HCT116 (cell line): Measurements from ENCODE around the gene DAPK2.

Experiments used
- EZH2 ChIP-seq: fragments of 200-600 bp; sonication (generic); IDR thresholded peaks from 2 replicates; pipeline ENCODE4 v1.6.1; 2017; ENCODE audit warnings: antibody characterized with exemption, mixed run types
- POLR2A ChIP-seq: IDR thresholded peaks from 2 replicates; pipeline ENCODE4 v1.7.0; 2011; ENCODE audit warnings: borderline replicate concordance; ENCODE audit not compliant: insufficient read depth, insufficient read length; ENCODE audit errors: extremely low read depth
- POLR2AphosphoS5 ChIP-seq: IDR thresholded peaks from 2 replicates; pipeline ENCODE4 v1.6.1; 2011; ENCODE audit warnings: mild to moderate bottlenecking, low read depth, low read length, moderate library complexity
- RAD21 ChIP-seq: IDR thresholded peaks from 2 replicates; pipeline ENCODE4 v1.6.1; 2012; ENCODE audit warnings: low read depth, mild to moderate bottlenecking
- YY1 ChIP-seq: IDR thresholded peaks from 2 replicates; pipeline ENCODE4 v1.6.1; 2011; ENCODE audit warnings: low read length, low read depth, moderate library complexity, mild to moderate bottlenecking; ENCODE audit not compliant: insufficient replicate concordance; ENCODE audit errors: extremely low read depth
- TF ChIP-seq, protein P1 (sequence below): IDR thresholded peaks from 2 replicates; pipeline ENCODE4 v1.6.1; 2012; ENCODE audit warnings: low read depth
- TF ChIP-seq, protein P2 (sequence below), 3 experiments: fragments of 200-600 bp in 1 of 3; sonication (generic) in 1 of 3; IDR thresholded peaks in 2 of 3; conservative IDR thresholded peaks in 1 of 3; 2 replicates each; pipeline ENCODE4 v1.5.1; 2012 to 2017; ENCODE audit warnings: low read depth in 2 of 3, low read length in 2 of 3, antibody characterized with exemption in 1 of 3, borderline replicate concordance in 1 of 3, control low read depth in 1 of 3, mild to moderate bottlenecking in 1 of 3, mixed read lengths in 1 of 3, mixed run types in 1 of 3, moderate library complexity in 1 of 3; ENCODE audit not compliant: insufficient read depth in 1 of 3

DNA sequence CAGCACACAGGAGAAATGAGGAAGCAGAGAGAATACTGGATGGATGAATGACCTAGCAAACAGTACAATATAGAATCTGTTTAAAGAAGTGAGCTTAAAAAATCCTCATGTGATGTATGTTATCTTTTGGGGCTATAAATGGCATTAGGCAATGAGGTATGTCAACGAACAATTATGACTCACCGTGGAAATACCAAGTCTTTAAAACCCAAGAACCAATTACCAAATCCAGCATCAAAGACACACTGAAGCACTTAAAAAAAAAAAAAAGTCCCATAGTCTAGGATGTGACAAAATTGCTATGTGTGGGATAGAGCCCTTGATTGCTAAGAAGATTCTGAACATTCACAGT lies 176.3 kb downstream of the DAPK2 start:
- TF ChIP-seq POLR2AphosphoS5 (no peak), POLR2A (no peak), YY1 (no peak), EZH2 (no peak), RAD21 (no peak)
- TF ChIP-seq, protein P1, sequence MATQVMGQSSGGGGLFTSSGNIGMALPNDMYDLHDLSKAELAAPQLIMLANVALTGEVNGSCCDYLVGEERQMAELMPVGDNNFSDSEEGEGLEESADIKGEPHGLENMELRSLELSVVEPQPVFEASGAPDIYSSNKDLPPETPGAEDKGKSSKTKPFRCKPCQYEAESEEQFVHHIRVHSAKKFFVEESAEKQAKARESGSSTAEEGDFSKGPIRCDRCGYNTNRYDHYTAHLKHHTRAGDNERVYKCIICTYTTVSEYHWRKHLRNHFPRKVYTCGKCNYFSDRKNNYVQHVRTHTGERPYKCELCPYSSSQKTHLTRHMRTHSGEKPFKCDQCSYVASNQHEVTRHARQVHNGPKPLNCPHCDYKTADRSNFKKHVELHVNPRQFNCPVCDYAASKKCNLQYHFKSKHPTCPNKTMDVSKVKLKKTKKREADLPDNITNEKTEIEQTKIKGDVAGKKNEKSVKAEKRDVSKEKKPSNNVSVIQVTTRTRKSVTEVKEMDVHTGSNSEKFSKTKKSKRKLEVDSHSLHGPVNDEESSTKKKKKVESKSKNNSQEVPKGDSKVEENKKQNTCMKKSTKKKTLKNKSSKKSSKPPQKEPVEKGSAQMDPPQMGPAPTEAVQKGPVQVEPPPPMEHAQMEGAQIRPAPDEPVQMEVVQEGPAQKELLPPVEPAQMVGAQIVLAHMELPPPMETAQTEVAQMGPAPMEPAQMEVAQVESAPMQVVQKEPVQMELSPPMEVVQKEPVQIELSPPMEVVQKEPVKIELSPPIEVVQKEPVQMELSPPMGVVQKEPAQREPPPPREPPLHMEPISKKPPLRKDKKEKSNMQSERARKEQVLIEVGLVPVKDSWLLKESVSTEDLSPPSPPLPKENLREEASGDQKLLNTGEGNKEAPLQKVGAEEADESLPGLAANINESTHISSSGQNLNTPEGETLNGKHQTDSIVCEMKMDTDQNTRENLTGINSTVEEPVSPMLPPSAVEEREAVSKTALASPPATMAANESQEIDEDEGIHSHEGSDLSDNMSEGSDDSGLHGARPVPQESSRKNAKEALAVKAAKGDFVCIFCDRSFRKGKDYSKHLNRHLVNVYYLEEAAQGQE = no peak
- TF ChIP-seq, protein P2, sequence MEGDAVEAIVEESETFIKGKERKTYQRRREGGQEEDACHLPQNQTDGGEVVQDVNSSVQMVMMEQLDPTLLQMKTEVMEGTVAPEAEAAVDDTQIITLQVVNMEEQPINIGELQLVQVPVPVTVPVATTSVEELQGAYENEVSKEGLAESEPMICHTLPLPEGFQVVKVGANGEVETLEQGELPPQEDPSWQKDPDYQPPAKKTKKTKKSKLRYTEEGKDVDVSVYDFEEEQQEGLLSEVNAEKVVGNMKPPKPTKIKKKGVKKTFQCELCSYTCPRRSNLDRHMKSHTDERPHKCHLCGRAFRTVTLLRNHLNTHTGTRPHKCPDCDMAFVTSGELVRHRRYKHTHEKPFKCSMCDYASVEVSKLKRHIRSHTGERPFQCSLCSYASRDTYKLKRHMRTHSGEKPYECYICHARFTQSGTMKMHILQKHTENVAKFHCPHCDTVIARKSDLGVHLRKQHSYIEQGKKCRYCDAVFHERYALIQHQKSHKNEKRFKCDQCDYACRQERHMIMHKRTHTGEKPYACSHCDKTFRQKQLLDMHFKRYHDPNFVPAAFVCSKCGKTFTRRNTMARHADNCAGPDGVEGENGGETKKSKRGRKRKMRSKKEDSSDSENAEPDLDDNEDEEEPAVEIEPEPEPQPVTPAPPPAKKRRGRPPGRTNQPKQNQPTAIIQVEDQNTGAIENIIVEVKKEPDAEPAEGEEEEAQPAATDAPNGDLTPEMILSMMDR (IDR thresholded peaks at IDR 0.05 in 2 of 3, conservative IDR thresholded peaks at IDR 0.05 in 1 of 3; ENCODE audit: borderline replicate concordance in 1 of 3, insufficient read depth in 1 of 3, low read depth in 2 of 3, low read length in 2 of 3) = no peak
